Trophoblast cell (in vitro differentiated cells and primary cell): Measurements from ENCODE around the gene ADAMTSL3.

Experiments used
- DNase-seq, 2 donors: peaks; one replicate each; pipeline ENCODE4 v3.0.0-alpha.2; 2016
- H2AFZ ChIP-seq: 2 replicates; pipeline ENCODE4 v1.6.1; 2013; ENCODE audit warnings: low read length, moderate library complexity, mild to moderate bottlenecking; ENCODE audit not compliant: insufficient read depth, poor library complexity
- H2AK5ac ChIP-seq: 2 replicates; pipeline ENCODE4 v1.6.1; 2013; ENCODE audit warnings: mild to moderate bottlenecking, low read length
- H2BK120ac ChIP-seq: 2 replicates; pipeline ENCODE4 v1.6.1; 2013; ENCODE audit warnings: low read length, mild to moderate bottlenecking, moderate library complexity; ENCODE audit not compliant: insufficient read depth, poor library complexity
- H2BK12ac ChIP-seq: 2 replicates; pipeline ENCODE4 v1.6.1; 2013; ENCODE audit warnings: mild to moderate bottlenecking, low read length, moderate library complexity
- H2BK5ac ChIP-seq: 2 replicates; pipeline ENCODE4 v1.6.1; 2013; ENCODE audit warnings: low read length, low read depth, moderate library complexity, mild to moderate bottlenecking; ENCODE audit not compliant: poor library complexity
- H3K14ac ChIP-seq: 2 replicates; pipeline ENCODE4 v1.6.1; 2013; ENCODE audit warnings: mild to moderate bottlenecking, low read length
- H3K18ac ChIP-seq: 2 replicates; pipeline ENCODE4 v1.6.1; 2013; ENCODE audit warnings: mild to moderate bottlenecking, low read length
- H3K23ac ChIP-seq: 2 replicates; pipeline ENCODE4 v1.6.1; 2013; ENCODE audit warnings: low read length
- H3K27ac ChIP-seq: 2 replicates; pipeline ENCODE4 v1.5.1; 2013; ENCODE audit warnings: low read depth, mild to moderate bottlenecking, inconsistent platforms, low read length, moderate library complexity
- H3K27me3 ChIP-seq: 2 replicates; pipeline ENCODE4 v1.6.1; 2013; ENCODE audit warnings: inconsistent platforms, mild to moderate bottlenecking, low read length, moderate library complexity; ENCODE audit not compliant: insufficient read depth
- H3K36me3 ChIP-seq, 2 experiments: 1 replicate in 1 of 2; 2 replicates in 1 of 2; pipeline ENCODE4 v1.6.1; 2013; ENCODE audit warnings: low read length in 2 of 2, mild to moderate bottlenecking in 2 of 2, moderate library complexity in 1 of 2; ENCODE audit not compliant: insufficient read depth in 2 of 2, control insufficient read depth in 1 of 2
- H3K4ac ChIP-seq: 2 replicates; pipeline ENCODE4 v1.6.1; 2013; ENCODE audit warnings: low read depth, mild to moderate bottlenecking, low read length, moderate library complexity
- H3K4me1 ChIP-seq, 2 experiments: 1 replicate in 1 of 2; 2 replicates in 1 of 2; pipeline ENCODE4 v1.6.1; 2013; ENCODE audit warnings: low read length in 2 of 2, mild to moderate bottlenecking in 2 of 2, moderate library complexity in 1 of 2; ENCODE audit not compliant: insufficient read depth in 2 of 2, control insufficient read depth in 1 of 2
- H3K4me2 ChIP-seq: 2 replicates; pipeline ENCODE4 v1.6.1; 2013; ENCODE audit warnings: inconsistent platforms, mild to moderate bottlenecking, low read length, moderate library complexity
- H3K4me3 ChIP-seq: 2 replicates; pipeline ENCODE4 v1.5.1; 2013; ENCODE audit warnings: mild to moderate bottlenecking, low read depth, low read length, inconsistent platforms
- H3K79me1 ChIP-seq: one replicate; pipeline ENCODE4 v1.6.1; 2013; ENCODE audit warnings: low read length
- H3K79me2 ChIP-seq: 2 replicates; pipeline ENCODE4 v1.6.1; 2013; ENCODE audit warnings: low read length, mild to moderate bottlenecking; ENCODE audit not compliant: control insufficient read depth, insufficient read depth, poor library complexity
- H3K9ac ChIP-seq: 2 replicates; pipeline ENCODE4 v1.6.1; 2013; ENCODE audit warnings: mild to moderate bottlenecking, low read length
- H3K9me3 ChIP-seq: 2 replicates; pipeline ENCODE4 v1.6.1; 2013; ENCODE audit warnings: low read depth, mild to moderate bottlenecking, control low read depth, inconsistent platforms, low read length; ENCODE audit not compliant: insufficient read depth
- H4K12ac ChIP-seq: 2 replicates; pipeline ENCODE4 v1.6.1; 2013; ENCODE audit warnings: low read depth, mild to moderate bottlenecking, low read length, moderate library complexity
- H4K8ac ChIP-seq: 2 replicates; pipeline ENCODE4 v1.6.1; 2013; ENCODE audit warnings: low read depth, mild to moderate bottlenecking, low read length, moderate library complexity
- H4K91ac ChIP-seq: one replicate; pipeline ENCODE4 v1.6.1; 2013; ENCODE audit warnings: low read depth, mild to moderate bottlenecking, low read length, moderate library complexity
- WGBS: extraction: QIAGEN DNeasy Blood & Tissue Kit; methylation state at CpG from one replicate; pipeline ENCODE4 v1.1.7; 2013; ENCODE audit warnings: missing lambda C conversion rate; ENCODE audit not compliant: insufficient read length, insufficient coverage; ENCODE audit errors: extremely low coverage; 5-methylcytosine and 5-hydroxymethylcytosine counted together

Gene ADAMTSL3

DNA sequence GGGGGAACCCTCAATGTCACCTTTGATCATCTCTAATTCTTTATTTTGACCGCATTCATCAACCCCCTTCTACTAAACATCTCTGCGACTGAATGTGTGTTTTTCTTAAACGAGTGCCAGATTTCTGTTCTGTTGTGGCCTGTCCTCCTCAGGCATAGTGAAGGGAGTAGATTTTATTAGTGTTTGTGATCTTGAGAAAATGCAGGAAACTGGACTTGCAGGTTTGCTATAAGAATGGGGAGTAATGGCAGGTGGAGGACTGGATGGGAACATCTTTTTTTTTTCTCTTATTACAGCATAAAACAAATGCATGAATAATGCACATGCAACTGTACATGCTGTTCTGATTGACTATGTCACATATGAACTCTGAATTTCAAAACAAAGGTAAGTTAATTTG, 59.3 kb downstream of the ADAMTSL3 start:
- no peak overlapping the region for H3K27ac ChIP-seq
- no peaks in the 10 kb centered on the region for H3K36me3 ChIP-seq
- no peak overlapping the region for H3K14ac ChIP-seq
- no peaks in the 10 kb centered on the region for H3K79me2 ChIP-seq
- no peaks in the 10 kb centered on the region for H3K79me1 ChIP-seq
- no peak for DNase-seq
- no peak overlapping the region for H2BK120ac ChIP-seq
- H3K27me3 ChIP-seq = no peaks in the 10 kb centered on the region
- no peak overlapping the region for H4K12ac ChIP-seq
- H3K9ac ChIP-seq = no peak overlapping the region
- no peak overlapping the region for H4K91ac ChIP-seq
- H3K9me3 ChIP-seq = no peaks in the 10 kb centered on the region
- H3K4me1 ChIP-seq = no peaks in the 10 kb centered on the region
- H4K8ac ChIP-seq = no peak overlapping the region
- no peak overlapping the region for H2BK12ac ChIP-seq
- no peak overlapping the region for H3K4me2 ChIP-seq
- H3K23ac ChIP-seq = no peak overlapping the region
- no peak overlapping the region for H3K4me3 ChIP-seq
- no peak overlapping the region for H2BK5ac ChIP-seq
- no peak overlapping the region for H3K18ac ChIP-seq
- H3K4ac ChIP-seq = no peak overlapping the region
- H2AFZ ChIP-seq = no peak overlapping the region
- no peak overlapping the region for H2AK5ac ChIP-seq
- WGBS = no CpG with 5 or more reads among the region's 3 CpGs

DNA sequence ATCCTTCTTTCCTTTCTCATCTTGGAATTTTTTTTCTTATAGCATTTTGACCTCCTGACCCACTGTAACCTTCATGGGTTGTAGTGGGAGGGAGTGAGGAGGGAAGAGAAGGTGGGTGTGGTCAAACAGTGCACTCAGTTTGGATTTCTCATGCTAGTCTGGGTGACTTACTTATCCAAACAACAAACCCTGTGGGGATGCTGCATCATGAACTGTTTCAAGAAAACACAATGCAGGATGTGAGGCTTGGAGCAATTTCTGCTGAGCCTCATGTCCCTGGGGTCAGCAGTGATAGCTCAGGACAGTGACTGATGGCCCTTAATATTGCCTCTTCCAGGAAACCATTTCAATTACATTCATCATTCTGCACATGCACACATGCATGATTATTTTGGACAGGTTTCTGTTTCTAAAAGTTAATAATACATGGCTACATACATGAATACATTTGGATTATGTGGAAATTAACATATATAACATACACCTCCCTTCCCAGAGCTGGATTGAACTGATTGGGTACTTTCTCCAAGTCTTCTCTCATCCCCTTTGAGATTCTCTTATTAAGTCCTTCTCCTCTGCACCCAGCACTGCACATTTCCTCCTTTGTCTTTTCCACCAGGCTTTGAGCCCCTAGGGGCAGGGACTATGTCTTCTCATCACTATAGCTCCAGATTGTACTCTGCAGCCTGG, 61.2 kb downstream of the ADAMTSL3 start:
- H2AK5ac ChIP-seq = no peak overlapping the region
- no peak overlapping the region for H2BK12ac ChIP-seq
- H3K4me3 ChIP-seq = no peak overlapping the region
- H3K36me3 ChIP-seq = no peaks in the 10 kb centered on the region
- H2AFZ ChIP-seq = no peak overlapping the region
- H3K9ac ChIP-seq = no peak overlapping the region
- H3K4ac ChIP-seq = no peak overlapping the region
- no peaks in the 10 kb centered on the region for H3K79me1 ChIP-seq
- H2BK120ac ChIP-seq = no peak overlapping the region
- no peaks in the 10 kb centered on the region for H3K27me3 ChIP-seq
- H3K4me1 ChIP-seq = no peaks in the 10 kb centered on the region
- no peak overlapping the region for H4K12ac ChIP-seq
- H3K27ac ChIP-seq = no peak overlapping the region
- no peaks in the 10 kb centered on the region for H3K9me3 ChIP-seq
- no peak overlapping the region for H3K23ac ChIP-seq
- no peak overlapping the region for H4K91ac ChIP-seq
- H3K18ac ChIP-seq = no peak overlapping the region
- H3K79me2 ChIP-seq = no peaks in the 10 kb centered on the region
- no peak overlapping the region for H2BK5ac ChIP-seq
- no peak overlapping the region for H3K14ac ChIP-seq
- H4K8ac ChIP-seq = no peak overlapping the region
- no peak overlapping the region for H3K4me2 ChIP-seq
- DNase-seq = no peak

- Histone ChIP-seq H2AK5ac (no peak overlapping the region), H2AFZ (no peak overlapping the region), H3K4ac (no peak overlapping the region), H3K4me2 (no peak overlapping the region), H3K79me1 (no peaks in the 10 kb centered on the region), H3K4me1 (no peaks in the 10 kb centered on the region), H3K4me3 (no peak overlapping the region), H3K18ac (no peak overlapping the region), H2BK5ac (no peak overlapping the region), H3K79me2 (no peaks in the 10 kb centered on the region), H4K12ac (no peak overlapping the region), H3K9ac (no peak overlapping the region), H2BK120ac (no peak overlapping the region), H4K8ac (no peak overlapping the region), H3K36me3 (no peaks in the 10 kb centered on the region), H3K27me3 (no peaks in the 10 kb centered on the region), H3K23ac (no peak overlapping the region), H2BK12ac (no peak overlapping the region), H4K91ac (no peak overlapping the region), H3K14ac (no peak overlapping the region), H3K9me3 (no peaks in the 10 kb centered on the region), H3K27ac (no peak overlapping the region)
- DNase-seq = no peak
- no CpG with 5 or more reads among the region's 3 CpGs for WGBS
Observed at GRCh38 chr15:83716605-83717004, 62.7 kb downstream of the ADAMTSL3 start.

DNA sequence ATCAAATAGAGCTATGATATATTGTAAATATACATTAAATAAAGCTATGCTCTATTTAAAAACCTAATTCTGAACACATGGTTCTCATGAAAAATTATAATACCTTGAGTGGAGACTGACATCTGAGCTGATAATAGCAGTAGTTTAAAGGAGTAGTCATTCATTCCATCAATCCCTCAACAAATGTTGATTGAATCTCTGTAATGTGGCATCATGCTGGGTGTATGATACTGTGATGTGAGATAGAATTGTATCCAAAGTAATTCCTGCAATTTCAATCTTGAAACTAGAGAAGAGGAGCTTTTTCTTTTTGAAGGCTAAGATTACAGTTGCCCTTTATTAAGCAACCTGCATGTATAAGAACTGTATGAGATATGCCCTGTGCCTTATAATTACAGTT, 63.1 kb downstream of the ADAMTSL3 start:
- no peak overlapping the region for H2BK12ac ChIP-seq
- H2AK5ac ChIP-seq = no peak overlapping the region
- no peaks in the 10 kb centered on the region for H3K9me3 ChIP-seq

More for the DNA sequence above, 63.1 kb downstream of the ADAMTSL3 start:
- no peak overlapping the region for H3K14ac ChIP-seq
- H3K27ac ChIP-seq = no peak overlapping the region
- no peak overlapping the region for H2AFZ ChIP-seq
- no peaks in the 10 kb centered on the region for H3K79me1 ChIP-seq
- H4K91ac ChIP-seq = no peak overlapping the region
- H3K18ac ChIP-seq = no peak overlapping the region
- H3K4ac ChIP-seq = no peak overlapping the region
- no peak for DNase-seq
- no peaks in the 10 kb centered on the region for H3K36me3 ChIP-seq
- H3K79me2 ChIP-seq = no peaks in the 10 kb centered on the region
- H3K9ac ChIP-seq = no peak overlapping the region
- no peaks in the 10 kb centered on the region for H3K27me3 ChIP-seq
- no peak overlapping the region for H2BK5ac ChIP-seq
- H2BK120ac ChIP-seq = no peak overlapping the region
- no peak overlapping the region for H3K4me2 ChIP-seq
- H3K4me1 ChIP-seq = no peaks in the 10 kb centered on the region
- H3K4me3 ChIP-seq = no peak overlapping the region
- no peak overlapping the region for H3K23ac ChIP-seq
- H4K8ac ChIP-seq = no peak overlapping the region
- no peak overlapping the region for H4K12ac ChIP-seq
